Kidney glomerular epithelial cell (primary cell): ENCODE measurements around the gene PLPP7.
A peak's percentile ranks its signal among the peaks of the same experiment; 100 is the strongest.
"Not testable (repeated sequence)": the region's sequence is repeated elsewhere in the genome, so short reads cannot be mapped to it uniquely, and the experiment has no call there.

ENCODE experiments used
- DNase-seq: peaks from one replicate; lab custom pipeline; 2025; lab: John Stamatoyannopoulos, UW

Gene PLPP7

GRCh38 chr9:131289301-131290035 lies at the start of gene PLPP7:
PLPP7 (plus strand) TSS chr9:131289723; CDS start chr9:131289998, 275 bp downstream.
- DNase-seq = peak; percentile 4

DNA sequence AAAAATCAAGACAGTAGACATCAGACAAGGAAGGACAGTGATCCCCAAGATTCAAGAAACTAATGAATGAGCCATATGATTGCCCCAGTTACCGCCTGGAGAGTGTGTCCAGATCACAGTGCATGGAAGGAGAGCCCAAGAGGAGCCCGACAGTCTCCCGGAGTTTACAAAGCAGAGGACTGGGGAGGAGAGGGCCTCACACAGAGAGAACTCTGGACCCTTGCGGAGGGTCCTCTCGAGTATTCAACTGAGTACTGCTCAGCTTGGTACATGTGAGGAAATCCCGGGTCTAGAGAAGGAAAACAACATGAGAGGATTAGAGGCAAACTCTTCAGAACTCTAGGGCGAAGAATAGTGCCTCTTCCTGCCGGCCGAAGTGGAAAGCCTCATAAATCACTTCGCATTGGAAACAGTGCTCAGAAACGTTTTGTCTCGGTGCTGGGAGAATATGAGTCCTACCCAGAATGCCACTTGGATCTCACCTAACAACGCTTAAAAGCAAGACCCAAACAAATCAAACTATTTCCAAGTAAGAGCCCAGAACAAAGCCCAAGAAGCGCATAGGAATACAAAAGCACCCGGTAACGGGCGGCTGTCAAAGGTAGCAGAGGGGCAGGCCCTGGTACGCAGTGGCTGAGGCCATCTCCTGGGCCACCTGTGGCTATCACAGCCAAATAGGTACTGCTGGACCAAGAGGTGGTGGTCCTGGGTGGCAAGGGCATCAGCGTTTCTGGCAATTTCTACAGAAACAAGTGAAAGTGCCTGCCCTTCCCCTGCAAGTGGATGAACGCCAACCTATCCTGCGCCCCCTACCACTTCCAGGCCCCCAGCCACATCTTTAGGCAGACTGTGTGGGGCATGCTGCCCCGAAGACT lies 49.2 kb upstream of the PLPP7 start:
- no peak for DNase-seq

DNA sequence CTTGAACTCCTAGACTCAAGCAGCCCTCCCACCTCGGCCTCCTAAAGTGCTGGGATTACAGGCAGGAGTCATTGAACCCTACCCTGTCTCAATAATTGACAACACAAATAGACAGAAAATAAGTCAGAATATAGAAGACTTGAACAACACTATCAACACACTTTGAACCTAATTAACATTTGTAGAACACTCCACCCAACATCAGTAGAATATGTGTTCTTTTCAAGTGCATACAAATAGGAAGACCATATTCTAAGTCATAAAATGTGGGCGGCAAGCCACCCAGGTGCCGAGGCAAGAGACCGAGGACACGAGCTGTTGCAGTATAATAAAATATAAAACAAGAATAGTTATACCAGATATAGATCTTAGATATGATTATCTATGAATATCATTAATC lies 45.2 kb upstream of the PLPP7 start:
- not testable (repeated sequence) for DNase-seq

DNA sequence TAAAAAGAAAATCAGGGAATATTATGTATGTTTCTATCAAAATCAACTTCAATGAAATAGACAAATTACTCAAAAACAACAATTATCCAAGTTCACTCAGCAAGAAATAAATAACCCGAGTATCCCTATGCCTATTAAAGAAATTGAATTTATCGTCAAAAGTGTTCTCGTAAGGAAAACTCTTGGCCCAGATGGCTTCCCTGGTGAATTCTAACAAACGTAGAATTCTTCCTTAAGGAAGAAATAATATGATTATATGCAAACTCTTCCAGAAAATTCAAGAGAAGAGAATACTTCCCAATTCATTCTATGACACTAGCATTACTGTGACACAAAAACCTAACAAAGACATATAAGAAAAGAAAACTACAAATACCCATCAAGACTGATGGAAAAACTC lies 42.9 kb upstream of the PLPP7 start:
- no peak for DNase-seq

GRCh38 chr9:131252120-131252519 lies 37.4 kb upstream of the PLPP7 start:
- no peak for DNase-seq

DNA sequence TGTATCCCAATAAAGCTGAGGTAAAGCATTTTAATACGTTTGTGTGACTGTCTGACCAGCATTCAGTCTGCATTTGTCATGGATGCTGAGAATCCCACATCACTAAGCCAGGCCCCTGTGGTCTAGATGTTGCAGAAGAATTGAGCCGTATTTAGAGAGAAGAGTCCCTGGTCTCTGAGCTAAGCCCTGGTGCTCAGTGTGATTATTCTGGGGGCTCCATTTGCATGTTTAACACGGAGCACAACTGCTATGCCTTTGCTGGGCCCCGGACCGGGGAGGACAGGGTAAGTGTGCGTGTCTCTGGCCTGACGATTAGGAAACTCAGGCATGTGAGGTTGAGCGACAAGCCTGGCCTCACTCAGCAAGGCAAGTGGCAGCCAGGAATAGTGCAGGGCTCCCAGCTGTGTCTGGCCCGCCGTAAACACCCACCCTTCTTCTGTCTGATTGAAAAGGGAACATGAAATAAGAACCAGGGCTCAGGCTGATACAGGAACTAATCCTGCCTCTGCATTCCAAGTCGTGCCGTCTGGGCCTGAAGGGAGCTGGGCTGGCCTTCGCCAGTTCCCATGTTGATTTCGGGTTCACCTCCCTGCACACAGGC lies 35.5 kb upstream of the PLPP7 start:
- DNase-seq = no peak

DNA sequence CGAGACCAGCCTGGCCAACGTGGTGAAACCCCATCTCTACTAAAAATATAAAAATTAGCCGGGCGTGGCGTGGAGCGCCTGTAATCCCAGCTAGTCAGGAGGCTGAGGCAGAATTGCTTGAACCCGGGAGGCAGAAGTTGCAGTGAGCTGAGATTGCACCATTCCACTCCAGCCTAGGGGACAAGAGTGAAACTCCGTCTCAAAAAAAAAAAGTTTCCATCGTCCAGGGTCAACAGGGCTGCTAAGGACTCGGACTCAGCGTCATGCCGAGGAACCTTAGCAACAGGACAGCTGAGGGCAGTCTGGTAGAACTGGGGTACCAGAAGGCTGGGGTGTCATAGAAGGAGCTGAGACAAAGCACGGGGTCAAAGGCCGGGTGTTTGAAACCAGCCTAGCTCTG lies 34.9 kb upstream of the PLPP7 start:
- no peak for DNase-seq

GRCh38 chr9:131255676-131256197 lies 33.8 kb upstream of the PLPP7 start:
- no peak for DNase-seq

DNA sequence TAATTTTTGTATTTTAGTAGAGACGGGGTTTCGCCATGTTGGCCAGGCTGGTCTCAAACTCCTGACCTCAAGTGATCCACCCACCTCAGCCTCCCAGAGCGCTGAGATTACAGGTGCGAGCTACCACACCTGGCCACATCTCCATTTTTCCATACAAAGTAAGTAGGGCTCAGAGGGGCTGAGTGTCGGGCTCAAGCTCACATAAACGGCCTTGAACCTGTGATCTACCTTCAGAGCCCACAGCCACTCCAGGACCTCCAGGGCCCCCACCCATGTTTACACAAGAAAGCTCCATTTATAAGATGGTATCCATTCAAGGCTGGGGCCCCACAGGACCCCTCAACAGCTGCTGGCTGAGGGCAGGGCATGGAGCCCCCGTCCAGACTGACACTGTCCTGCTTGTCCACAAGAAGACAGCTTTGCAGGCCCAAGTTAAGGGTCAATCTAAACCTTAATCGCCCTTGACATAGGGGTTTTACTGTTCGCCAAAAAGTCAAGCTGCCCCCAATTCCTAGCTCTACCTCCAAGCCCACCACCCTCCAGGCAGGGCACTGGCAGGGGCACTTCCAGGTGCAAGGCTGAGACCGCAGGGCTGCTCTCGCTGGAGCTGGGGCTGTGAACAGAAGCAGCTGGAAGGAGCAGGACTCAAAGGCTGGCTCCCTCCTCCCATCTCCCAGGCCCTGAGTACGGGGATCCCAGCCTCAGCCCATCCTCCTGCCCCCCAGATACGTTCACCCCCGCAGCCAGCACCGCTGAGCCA lies 32.1 kb upstream of the PLPP7 start:
- no peak for DNase-seq

DNA sequence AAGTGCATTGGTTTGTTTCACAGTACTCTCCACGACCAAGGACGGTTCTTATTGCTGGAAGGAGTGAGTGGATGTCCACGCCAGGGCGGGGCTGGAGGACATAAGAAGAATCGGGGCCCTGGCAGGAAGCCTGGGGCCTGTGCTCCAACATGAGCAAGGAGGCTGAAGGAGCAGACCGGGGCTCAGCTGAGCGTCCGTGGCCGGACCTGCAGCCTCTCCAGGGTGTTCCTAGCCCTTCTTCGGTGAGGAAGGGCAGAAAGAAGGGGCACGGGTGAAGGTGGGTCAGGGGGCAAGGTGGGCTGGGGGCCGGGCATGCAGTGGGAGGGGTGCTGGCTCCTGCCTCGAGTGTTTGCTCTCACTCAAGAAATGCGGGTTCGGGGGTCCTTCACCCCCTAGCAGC lies 31.3 kb upstream of the PLPP7 start:
- DNase-seq = no peak

DNA sequence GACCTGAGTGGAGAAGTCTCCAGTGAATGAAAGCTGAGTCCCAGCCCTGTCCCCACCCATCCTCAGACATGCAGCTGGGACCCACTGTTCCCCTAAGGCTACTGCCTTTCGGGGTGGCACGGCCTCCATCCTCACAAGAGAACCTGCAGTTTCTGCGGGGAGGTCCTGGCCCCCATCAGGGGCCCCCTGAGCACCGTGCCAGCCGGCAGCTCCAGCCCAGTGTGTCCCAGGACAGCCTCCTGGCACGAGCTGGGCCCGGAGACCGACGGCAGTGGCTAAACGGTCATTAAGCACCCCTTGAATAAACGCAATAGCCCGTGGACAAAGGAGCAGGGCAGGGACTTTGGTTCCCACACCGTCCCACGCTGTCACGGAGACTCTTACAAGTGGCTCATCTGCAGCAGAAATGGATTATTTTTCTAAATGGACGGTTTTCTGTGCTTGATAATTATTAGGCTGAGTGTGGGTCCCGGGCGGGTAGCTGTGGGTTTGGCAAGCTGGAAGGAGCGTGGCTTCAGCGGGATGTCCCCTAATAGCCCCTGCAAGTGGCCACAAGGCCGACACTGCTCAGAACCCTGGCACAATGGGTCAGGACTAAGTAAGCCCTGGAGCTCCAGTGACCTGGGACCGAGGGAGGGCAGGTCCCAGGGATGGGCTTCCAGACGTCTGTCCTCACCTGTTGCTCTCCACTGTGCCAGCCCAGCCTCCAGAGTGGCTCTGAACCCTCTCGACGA lies 30.7 kb upstream of the PLPP7 start:
- no peak for DNase-seq

DNA sequence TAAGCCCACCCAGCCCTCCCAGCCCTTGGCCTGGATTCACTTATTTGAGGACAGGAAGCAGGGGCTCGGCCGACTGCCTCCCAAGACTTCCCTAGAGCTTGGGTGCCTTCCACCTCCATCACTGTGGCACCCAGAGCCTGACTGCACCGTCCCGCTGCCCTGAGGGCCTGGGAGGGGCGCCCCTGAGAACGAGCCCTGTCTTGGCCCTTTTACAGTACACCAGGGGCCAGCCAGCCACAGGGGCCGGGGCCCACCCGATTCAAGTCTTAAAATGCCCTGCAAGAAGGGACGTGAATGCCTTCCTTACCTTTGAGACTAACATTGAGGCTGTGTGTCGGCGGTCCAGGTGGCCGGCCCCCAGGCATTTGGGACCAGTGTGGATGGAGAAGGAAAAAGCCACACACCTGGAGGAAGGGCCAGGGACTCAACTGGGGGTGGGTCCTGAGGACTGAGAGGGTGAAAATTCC lies 30.1 kb upstream of the PLPP7 start:
- no peak for DNase-seq

- no peak for DNase-seq
Measured at GRCh38 chr9:131259916-131260597, 29.5 kb upstream of the PLPP7 start.

- DNase-seq = no peak
Measured at GRCh38 chr9:131260751-131261452, 28.6 kb upstream of the PLPP7 start.

GRCh38 chr9:131262327-131263032 lies 27.0 kb upstream of the PLPP7 start:
- DNase-seq = no peak

DNA sequence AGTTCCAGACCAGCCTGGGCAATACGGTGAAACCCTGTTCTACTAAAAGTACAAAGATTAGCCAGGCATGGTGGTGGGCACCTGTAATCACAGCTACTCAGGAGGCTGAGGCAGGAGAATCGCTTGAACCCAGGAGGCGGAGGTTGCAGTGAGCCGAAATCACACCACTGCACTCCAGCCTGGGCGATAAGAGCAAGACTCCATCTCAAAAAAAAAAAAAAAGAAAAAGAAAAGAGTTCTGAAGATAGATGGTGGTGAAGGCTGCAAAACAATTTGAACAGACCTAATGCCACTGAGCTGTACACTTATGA lies 26.5 kb upstream of the PLPP7 start:
- DNase-seq = not testable (repeated sequence)

DNA sequence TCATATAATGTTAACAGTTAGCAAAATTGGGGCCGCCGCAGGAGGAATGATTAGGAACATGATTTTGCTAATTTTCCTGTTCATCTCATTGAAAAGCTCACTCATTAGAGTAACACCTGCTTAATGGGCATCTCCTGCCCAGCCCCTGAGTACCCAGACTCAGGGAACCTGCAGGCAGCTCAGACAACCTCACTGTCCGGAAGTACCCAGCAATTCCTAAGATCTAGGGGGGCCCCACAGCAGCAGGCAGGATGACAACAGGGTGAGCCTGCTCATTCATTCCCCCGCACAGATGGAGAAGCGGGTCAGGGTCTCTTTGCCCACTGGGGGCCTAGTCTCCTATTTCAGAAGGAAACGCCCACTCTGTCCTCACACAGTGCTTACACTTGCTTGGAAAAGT lies 25.8 kb upstream of the PLPP7 start:
- DNase-seq = no peak

DNA sequence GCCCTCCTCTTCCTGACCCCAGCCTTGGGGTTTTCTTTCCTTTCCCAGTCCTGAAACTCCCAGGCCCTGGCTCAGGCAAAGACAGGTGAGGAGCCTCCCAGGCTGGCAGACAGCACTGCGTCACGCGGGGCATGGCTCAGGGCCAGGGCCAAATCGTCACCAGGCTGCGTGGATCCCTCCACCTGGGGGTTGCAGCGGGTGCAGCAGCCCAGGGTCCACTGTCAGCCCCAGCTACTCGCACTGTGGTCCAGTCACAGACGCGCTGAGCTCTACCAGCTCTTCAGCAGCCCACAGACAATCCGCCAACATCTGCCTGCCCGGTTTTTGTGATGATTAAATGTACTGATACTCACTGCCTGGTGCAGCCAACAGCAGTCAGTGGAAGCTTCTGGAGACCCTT lies 25.3 kb upstream of the PLPP7 start:
- DNase-seq = no peak
